Measurements from ENCODE around the gene FKBP3.
"Not testable (repeated sequence)": the region's sequence is repeated elsewhere in the genome, so short reads cannot be mapped to it uniquely, and the experiment has no call there.

The FKBP3 gene

DNA sequence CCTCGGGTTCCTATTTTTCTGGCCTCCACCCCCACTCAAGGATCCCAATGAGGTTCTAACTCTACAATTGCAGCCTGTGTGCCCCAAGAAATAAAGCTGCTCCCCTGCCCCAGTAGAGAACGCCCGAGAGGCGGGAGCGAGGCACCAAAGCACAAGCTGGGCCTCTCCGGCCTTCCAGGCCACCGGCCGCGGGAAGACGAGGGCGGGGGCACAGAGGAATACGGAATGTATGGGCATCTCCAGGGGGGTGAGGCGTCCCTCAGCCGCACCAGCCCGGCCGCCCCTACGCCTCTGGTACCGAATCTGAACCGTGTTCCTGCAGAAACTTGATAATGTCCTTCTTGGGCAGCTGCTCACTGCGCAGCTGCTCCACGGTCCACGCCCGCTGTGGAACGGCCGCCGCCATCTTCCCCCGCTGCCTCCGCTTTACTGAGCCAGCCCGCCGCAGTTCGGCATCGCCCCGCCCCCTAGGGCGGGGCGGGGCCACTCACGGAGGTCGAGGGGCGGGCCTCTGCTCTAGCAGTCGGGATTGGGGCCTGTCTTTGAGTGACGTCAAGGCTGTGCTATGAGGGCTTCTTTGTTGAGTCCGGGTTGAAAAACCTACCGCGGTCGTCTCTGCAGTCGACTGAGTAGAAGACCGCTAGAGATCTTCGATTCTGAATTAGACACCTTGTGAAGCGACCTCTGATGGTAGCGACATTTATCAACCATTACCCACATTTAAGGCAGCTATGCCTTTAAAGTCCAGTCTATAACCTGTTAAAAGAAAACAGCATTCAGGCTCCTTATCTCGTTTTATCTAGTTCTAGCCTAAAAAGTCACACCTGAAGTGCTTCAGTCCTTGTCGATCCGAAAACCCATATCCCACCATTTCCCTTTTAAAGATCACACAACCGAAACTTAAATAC, at the start of gene FKBP3:
TSS of gene FKBP3 (minus strand) at position 431 of the 908 bp plus-strand sequence. CDS start at position 406, 25 bp downstream.
- peak; percentile 99 for DNase-seq

DNA sequence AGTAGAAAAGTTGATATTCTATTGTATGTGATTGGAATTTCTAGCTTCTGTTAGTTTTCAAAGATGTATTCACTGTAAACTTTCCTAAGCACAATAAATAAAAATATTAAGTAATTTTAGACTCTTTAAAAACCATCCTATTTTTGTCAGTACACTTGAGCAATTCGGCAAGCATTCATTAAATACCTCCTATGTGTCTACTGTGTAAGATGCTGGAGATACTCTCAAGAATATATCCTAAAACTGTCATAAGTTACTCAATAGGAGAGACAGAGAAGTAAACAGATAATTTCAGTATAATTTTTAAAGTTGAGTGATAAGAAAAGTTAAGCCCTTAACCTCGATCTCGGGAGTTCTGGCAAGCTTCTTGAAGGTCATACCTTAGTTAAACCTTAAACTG, 47.5 kb upstream of the FKBP3 start:
- DNase-seq = no peak

DNA sequence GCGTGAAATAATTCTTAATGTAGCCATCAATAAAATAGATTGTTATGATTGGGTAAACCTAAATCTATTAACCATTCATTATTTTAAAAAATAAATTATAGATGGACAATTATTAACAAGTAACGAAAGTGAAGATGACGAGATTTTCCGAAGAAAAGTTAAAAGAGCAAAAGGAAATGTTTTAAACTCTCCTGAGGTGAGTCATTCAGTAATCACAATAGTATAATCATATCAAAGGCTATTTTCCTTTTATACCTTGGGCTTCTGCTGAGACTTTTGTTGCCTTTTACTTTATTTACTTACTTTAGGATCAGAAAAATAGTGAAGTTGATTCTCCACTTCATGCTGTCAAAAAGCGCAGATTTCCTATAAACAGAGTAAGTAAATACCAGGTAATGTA, 47.0 kb upstream of the FKBP3 start:
- DNase-seq = no peak

DNA sequence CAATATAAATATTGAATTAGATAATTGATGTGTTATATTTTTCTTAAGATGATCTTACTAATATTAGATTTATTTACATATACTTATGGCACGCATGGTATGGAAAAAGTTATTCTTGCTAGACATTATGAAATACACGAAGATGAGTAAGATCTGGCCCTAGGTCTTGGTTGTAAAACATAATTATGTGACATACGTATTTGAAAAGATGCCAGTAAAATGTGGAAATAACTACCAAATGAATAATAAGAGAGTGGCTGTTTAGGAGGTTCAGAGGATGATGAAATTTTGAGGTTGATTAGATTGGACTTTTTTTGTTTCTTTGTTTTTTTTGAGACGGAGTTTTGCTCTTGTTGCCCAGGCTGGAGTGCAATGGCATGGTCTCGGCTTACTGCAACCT, 42.8 kb upstream of the FKBP3 start:
- no peak for DNase-seq

DNA sequence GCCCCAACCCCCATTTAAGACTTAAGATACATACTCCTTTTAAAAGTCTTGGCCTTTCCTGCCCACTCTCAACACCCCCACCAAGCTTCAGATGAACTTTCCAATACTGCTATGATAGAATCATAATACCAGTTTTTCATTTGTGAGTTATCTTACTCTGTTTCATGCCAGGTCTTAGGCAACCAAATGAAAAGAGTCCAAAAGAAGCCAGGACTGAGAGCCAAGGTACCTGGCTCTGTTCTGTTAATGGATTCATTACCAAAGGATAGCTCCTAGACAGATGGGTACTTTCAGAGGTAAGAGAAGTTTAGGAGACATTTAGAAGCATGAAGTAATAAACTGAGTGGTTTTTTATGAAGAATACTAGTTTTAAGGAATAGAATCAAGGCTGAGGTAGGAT, 35.6 kb upstream of the FKBP3 start:
- no peak for DNase-seq

DNA sequence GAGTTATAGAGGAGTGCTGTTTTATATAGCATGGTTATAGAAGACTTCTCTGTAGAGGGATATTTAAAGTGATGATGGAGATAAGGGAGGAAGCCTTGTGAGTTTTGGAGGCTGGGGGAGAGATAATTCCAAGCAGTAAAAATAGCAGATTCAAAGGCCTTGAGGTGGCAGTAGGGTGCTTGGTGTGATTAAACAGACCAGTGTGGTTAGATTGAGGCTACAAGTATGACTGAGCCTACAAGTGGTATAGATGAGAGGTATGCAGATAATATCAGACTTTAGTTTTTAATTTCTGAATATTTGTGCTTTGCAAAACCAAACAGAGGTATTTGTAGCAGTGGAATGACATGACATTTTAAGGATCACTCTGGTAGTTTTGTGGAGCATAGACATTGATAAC, 21.8 kb upstream of the FKBP3 start:
- DNase-seq = no peak

DNA sequence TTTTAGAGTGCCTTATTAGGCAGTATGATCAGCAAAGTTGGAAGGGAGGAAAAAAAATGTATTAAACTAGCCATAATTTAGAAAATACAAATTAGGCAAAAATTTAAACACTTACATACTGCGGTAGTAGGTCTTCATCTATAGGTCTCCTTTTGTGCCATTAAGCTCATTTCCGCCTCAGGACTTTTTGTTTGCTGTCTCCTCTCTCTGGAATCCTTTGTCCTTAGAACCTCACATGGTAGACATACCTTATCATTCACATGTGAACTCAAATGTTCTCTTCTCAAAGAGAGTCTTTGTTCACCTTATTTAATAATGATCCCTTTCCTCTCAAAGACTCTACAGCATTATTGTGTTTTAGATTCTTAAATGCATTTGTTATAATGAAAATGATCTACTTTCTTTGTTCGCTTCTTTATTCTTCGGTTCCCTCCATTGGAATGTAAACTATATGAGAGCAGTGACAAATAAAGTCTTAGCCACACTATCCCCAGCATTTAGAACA, 16.2 kb upstream of the FKBP3 start:
- no peak for DNase-seq

DNA sequence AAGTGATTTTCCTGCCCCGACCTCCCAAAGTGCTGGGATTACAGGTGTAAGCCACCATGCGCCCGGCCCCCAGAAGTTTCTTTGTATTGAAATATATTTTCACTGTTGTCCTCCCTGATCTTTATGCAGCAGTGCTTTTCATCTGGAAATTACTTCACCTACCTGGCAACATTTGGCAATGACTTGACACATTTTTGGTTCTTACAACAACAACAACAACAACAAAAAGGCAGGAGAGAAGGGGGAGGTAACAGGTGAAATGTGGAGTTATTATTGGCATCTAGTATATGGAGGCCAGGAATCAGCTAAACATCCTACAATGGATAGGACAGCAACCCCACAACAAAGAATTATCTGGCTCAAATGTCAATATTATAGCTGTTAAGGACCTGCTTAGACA, 15.3 kb upstream of the FKBP3 start:
- DNase-seq = no peak

DNA sequence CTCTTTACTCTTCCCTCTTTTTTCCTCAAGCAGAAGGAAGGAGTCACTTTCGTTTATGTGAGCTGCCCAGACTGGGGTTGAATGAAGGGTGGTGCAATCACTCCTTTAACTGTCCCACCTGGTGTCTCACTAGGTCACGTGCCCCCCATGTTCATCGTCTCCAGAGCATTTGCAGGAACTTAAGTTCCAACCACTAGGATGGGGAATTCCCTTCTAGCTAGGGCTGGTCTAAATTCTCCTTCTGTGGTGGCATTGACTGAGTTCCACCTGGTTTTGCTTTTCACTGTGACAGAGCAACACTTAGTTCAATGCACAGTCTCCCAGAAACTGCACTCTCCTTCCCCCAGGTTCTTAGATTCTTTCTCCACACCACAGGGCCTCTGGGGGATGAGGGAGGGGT, 10.9 kb upstream of the FKBP3 start:
- DNase-seq = no peak

DNA sequence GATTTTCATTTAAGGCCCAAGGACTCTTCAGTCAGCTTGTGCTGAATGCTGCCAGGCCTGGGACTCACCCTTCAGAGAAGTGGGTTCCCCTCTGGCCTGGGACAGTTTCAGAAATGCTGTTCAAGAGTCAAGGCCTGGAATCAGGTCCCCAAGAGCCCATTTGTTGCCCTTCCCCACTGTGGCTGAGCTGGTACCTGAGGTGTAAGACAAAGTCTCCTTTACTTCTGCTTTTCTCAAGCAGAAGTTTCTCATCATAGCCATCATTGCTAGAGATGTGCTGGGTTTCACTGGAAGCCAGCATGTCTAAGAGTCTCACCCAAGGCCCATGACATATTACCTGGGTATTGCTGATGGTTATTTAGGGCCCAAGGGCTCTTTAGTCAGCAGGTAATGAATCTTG, 10.4 kb upstream of the FKBP3 start:
- no peak for DNase-seq

DNA sequence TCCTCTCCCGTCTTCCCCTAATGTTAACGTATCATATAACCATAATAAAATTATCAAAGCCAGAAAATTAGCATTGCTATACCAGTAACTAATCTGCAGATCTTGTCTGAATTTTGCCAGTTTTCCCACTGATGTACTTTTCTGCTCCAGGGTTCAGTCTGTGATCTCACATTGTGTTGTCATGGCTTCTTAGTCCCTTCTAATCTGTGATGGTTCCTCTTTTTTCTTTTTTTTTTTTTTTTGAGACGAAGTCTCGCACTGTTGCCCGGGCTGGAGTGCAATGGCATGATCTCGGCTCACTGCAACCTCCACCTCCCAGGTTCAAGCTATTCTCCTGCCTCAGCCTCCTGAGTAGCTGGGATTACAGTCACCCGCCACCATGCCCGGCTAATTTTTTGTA, 7.8 kb upstream of the FKBP3 start:
- not testable (repeated sequence) for DNase-seq

DNA sequence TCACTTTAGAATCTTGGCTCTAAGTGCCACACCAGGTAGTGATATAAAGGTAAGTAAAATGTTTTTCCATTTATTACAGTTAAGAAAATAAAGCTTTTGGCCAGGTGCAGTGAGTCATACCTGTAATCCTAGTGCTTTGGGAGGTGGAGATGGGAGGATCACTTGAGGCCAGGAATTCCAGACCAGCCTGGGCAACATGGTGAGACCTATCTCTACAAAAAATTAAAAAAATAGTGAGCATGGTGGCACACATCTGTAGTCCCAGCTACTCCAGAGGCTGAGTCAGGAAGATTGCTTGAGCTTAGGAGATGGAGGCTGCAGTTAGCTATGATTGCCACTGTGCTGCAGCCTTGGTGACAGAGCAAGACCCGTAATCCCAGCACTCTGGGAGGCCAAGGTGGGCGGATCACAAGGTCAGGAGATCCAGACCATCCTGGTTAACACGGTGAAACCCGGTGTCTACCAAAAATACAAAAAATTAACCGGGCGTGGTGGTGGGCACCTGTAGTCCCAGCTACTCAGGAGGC, 6.4 kb upstream of the FKBP3 start:
- DNase-seq = no peak

DNA sequence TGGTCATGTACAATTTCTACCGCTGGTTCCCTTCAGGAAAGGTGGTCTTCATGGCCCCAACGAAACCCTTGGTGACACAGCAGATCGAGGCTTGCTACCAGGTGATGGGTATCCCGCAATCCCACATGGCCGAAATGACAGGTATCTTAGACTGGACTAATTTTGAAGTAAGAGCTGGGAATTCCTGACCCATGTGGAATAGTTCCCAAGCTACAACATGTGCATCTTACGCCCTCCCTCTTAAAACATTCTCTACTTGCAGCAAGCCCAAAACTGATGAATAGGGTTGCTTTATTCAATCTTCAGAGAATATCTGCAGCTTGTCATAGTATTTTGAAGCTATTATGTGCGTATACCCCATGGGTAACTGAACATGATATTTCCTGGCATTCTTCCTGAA, 2.1 kb upstream of the FKBP3 start:
- no peak for DNase-seq

DNA sequence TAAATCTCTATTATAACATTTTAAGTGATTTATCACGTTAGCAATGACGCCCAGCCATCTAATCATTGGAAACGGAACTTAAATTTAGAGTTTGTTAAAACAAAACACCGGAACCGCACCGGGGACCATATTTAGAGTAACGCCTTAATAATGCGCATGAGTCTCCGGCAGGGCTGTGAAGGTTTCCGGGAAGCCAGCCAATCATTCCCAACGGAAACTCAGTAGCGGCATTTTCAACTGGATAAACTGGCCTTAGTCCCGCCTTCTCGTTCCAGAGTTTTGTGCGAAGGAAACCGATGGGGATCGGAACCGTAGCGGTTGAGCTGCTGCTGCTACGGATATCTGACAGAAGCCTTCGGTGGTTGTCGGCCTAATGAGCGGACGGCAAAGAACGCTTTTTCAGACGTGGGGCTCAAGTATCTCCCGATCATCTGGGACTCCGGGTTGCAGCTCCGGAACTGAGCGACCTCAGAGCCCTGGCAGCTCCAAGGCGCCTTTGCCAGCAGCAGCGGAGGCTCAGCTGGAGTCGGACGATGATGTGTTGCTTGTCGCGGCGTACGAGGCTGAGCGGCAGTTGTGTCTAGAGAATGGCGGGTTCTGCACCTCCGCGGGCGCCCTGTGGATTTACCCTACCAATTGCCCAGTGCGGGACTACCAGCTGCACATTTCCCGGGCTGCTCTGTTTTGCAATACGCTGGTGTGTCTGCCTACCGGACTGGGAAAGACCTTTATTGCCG, 1.5 kb upstream of the FKBP3 start, which contains the start of gene FANCM:
TSS of gene FANCM (plus strand) at position 272 of the 737 bp plus-strand sequence. CDS start at position 374, 102 bp downstream.
- peak; percentile 98 for DNase-seq

DNA sequence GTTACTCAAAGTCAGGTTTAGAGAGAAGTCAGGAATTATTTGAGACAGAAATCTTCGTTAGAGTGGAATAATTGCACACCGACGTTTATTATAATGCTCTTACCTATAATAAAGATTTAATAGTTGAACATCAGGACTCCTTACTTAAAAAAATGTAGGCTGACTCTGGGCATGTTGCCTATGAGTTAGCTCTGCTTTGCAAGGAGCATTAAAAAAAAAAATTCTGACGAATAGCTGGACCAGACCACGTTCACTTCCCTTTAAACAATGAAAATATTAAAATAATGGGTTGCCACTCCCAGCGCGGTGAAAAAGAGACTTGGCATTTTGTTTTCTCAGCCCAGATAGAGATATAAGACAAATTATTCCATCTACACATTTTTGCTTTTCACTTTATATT, 875 bp upstream of the FKBP3 start:
- DNase-seq = peak; percentile 37

DNA sequence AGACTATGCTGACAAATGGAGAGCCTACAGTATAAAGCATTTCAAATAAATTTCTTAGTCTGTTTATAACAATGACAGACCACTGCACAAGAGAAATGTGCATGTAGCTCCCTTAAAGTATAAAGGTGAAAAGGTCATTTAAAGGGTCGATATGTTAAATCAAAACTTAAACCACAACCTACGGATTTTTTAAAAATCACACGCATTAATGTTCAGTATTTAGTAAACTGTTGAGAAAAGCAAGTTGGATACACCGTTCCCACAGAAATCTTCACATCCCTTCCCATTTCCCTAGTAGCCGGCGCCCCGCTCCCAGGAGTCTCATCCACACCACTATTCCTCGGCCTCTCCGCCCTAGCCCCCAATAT, 614 bp downstream of the FKBP3 start:
- no peak for DNase-seq

DNA sequence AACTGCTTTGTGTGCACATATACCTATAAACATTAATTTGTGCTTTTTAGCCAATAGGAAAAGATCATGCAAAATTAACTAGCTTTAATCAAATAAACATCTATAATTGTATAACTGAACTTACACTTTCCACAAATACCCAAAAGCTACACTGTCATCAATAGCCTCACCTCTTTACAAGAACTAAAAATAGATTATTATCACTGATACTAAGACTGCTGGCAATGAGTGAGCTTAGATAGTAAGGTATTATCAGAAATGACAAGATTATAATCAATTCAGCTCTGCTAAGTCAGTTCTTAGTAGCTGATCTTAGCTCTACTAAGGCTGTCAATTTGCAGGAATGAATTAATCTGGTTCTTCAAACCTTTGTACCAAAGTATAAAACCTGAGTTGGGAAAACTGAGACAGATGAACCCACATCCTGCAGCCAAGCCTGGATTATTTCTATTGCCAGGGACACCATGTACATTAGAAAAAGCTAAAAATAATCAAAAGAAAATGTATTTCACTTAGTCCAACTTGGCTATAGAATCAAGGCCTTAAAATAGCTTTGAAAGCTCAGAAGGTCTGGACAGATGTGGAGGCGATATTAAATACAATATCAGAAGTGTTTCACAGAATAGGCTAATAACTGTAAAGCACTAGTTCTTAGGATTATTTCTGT, 5.2 kb downstream of the FKBP3 start:
- DNase-seq = no peak

DNA sequence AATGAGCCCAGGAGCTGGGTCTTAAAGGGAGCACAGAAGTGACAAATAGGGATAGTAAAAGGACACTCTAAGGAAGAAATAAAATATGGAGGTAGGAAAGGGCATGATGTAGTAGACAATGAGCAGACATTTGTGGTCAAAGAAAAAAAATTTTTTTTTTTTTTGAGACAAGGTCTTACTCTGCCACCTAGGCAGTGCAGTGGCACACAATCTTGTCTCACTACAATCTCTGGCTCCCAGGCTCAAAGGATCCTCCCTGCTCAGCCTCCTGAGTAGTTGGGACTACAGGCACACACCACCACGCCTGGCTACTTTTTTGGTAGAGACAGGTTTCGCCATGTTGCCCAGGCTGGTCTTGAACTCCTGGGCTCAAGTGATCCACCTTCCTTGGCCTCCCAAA, 8.5 kb downstream of the FKBP3 start:
- no peak for DNase-seq

DNA sequence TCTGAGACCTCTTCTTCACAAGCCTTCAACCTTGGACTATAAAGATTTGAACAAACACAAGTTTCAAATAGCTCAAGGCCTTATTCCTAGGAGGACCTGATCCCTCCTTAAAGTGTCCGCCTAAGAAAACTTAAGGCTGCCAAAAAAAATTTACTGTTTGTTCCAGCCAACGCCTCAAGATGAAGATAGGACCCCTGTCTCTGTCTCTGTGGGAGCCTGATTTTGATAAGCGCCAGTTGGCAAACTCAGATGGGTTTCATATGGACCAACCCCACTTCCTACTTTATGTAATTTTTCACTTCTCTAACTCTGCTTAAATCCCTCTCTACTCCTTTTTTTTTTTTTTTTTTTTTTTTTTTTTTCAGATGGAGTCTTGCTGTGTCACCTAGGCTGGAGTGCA, 11.0 kb downstream of the FKBP3 start:
- DNase-seq = no peak

DNA sequence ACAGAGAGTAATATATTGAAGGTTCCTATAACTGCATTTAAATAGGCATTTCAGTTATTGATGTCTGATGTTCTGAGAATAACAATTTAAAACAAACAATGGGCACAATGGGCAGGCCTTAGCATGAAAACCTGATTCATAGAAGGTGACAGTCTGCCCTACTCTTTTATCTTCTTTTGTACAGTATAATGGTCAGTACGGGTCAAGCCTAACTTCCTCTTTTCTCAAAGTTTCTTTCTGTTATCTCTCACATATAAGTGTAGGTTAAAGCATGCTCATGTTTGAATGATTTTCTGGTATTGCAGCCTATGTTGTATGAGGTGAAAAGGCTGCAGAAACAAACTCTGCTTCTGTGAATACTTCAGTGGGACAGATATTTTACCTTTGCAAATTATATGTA, 14.2 kb downstream of the FKBP3 start:
- no peak for DNase-seq

DNA sequence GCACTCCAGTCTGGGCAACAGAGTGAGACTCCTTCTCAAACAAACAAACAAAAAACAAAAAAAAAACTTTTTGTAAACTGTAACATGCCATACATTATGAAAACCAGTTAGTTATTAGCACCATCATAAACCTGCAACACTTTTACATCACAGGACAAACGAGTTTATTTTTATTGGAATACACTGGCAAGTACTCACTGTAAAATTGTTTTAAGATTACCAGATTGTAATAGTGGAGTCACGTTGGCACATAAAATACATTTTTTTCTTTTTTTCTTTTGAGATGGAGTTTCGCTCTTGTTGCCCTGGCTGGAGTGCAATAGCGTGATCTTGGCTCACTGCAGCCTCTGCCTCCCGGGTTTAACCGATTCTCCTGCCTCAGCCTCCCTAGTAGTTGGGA, 15.7 kb downstream of the FKBP3 start:
- no peak for DNase-seq

DNA sequence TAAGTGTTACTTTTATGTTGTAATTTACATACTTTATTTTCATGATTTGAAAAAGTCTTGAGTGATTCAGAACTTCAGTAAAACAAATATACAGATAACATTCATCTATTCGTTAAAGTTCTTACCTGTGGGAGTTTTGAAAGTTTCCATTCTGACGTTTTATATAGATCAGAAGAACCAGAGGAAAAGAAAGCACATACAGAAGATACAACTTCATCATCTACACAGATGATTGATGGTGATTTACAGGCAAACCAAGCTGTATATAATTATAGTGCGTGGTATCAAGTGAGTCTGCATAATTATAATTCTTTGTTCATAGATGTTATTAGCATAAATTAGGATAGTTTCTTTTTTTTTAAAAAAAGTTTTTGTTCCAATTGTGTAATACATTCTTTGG, 20.0 kb downstream of the FKBP3 start:
- no peak for DNase-seq
